ENCODE measurements around the gene COL1A1. TPM values are rescaled to one million over a fixed set of nuclear protein-coding genes. Genes with fewer than 3 reads are reported as not detected.

Gene COL1A1
- total and polyA plus RNA-seq, 2 of the 13 experiments (the other 11 are each of a cell fraction or from before 2014, with no cell fraction given): 0.05 TPM; not detected in 1

DNA sequence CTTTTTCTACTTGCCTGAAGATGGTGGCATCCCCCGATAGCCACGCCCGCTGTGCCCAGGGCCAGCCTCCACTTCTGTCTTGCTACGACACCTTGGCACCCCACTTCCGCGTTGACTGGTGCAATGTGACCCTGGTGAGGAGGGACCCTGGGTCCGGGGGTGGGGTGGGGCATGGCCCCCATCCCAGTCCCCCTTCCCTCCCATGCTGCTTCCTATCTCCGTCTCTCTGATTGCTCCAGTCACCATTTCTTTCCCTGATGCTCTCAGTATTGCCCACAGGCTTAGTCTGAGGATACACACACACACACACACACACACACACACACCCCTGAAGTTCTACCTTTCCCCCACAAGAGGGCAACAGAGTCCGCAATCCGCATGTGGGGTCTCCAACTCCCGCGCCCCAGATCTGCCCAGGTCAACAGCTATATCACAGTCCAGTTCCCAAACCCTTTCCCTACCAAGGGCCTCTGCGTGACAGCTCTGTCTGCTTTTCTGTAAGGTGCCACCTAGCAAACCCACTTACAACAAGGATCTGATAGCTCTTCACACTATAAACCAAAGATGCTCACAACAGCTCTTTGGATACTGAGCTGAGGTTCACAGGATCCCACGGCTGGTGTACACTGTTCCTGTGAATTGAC is 32.2 kb downstream of the COL1A1 start (continued):
- TF ChIP-seq, protein P1, sequence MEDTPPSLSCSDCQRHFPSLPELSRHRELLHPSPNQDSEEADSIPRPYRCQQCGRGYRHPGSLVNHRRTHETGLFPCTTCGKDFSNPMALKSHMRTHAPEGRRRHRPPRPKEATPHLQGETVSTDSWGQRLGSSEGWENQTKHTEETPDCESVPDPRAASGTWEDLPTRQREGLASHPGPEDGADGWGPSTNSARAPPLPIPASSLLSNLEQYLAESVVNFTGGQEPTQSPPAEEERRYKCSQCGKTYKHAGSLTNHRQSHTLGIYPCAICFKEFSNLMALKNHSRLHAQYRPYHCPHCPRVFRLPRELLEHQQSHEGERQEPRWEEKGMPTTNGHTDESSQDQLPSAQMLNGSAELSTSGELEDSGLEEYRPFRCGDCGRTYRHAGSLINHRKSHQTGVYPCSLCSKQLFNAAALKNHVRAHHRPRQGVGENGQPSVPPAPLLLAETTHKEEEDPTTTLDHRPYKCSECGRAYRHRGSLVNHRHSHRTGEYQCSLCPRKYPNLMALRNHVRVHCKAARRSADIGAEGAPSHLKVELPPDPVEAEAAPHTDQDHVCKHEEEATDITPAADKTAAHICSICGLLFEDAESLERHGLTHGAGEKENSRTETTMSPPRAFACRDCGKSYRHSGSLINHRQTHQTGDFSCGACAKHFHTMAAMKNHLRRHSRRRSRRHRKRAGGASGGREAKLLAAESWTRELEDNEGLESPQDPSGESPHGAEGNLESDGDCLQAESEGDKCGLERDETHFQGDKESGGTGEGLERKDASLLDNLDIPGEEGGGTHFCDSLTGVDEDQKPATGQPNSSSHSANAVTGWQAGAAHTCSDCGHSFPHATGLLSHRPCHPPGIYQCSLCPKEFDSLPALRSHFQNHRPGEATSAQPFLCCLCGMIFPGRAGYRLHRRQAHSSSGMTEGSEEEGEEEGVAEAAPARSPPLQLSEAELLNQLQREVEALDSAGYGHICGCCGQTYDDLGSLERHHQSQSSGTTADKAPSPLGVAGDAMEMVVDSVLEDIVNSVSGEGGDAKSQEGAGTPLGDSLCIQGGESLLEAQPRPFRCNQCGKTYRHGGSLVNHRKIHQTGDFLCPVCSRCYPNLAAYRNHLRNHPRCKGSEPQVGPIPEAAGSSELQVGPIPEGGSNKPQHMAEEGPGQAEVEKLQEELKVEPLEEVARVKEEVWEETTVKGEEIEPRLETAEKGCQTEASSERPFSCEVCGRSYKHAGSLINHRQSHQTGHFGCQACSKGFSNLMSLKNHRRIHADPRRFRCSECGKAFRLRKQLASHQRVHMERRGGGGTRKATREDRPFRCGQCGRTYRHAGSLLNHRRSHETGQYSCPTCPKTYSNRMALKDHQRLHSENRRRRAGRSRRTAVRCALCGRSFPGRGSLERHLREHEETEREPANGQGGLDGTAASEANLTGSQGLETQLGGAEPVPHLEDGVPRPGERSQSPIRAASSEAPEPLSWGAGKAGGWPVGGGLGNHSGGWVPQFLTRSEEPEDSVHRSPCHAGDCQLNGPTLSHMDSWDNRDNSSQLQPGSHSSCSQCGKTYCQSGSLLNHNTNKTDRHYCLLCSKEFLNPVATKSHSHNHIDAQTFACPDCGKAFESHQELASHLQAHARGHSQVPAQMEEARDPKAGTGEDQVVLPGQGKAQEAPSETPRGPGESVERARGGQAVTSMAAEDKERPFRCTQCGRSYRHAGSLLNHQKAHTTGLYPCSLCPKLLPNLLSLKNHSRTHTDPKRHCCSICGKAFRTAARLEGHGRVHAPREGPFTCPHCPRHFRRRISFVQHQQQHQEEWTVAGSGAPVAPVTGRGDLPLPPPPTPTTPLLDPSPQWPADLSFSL (CRISPR knock-in tag; IDR thresholded peaks at IDR 0.05): peak; percentile 78
- TF ChIP-seq FOSL2 (CRISPR knock-in tag; IDR thresholded peaks at IDR 0.05) (no peak), ZNF883 (CRISPR knock-in tag; IDR thresholded peaks at IDR 0.05; ENCODE audit: not compliant biosample characterization) (peak; percentile 41), CCAR2 (optimal IDR thresholded peaks at IDR 0.05; ENCODE audit: low read depth, low read length) (no peak), ZNF598 (CRISPR knock-in tag; IDR thresholded peaks at IDR 0.05; ENCODE audit: borderline replicate concordance) (0 out of 2 replicates have a peak, but pooled peaks have one; percentile 73), DPF2 (CRISPR knock-in tag; IDR thresholded peaks at IDR 0.05; ENCODE audit: borderline replicate concordance, low read depth) (no peak), TRIM24 (CRISPR knock-in tag; IDR thresholded peaks at IDR 0.05) (no peak), PAX8 (CRISPR knock-in tag; IDR thresholded peaks at IDR 0.05; ENCODE audit: borderline replicate concordance) (no peak), ZSCAN29 (CRISPR knock-in tag; conservative IDR thresholded peaks at IDR 0.05) (no peak), FOXK2 (IDR thresholded peaks at IDR 0.05) (0 out of 2 replicates have a peak, but pooled peaks have one; percentile 21), ZNF543 (CRISPR knock-in tag; IDR thresholded peaks at IDR 0.05) (no peak), DNMT3B (CRISPR knock-in tag; conservative IDR thresholded peaks at IDR 0.05) (no peak), JUND (CRISPR knock-in tag; IDR thresholded peaks at IDR 0.05) (0 out of 2 replicates have a peak, but pooled peaks have one; percentile 26), SUZ12 (IDR thresholded peaks at IDR 0.05; ENCODE audit: low read depth, low read length) (0 out of 2 replicates have a peak, but pooled peaks have one; percentile 6), STAG1 (CRISPR knock-in tag; IDR thresholded peaks at IDR 0.05) (peak; percentile 76), ZBTB7B (CRISPR knock-in tag; IDR thresholded peaks at IDR 0.05) (no peak)
- TF ChIP-seq, protein P2, sequence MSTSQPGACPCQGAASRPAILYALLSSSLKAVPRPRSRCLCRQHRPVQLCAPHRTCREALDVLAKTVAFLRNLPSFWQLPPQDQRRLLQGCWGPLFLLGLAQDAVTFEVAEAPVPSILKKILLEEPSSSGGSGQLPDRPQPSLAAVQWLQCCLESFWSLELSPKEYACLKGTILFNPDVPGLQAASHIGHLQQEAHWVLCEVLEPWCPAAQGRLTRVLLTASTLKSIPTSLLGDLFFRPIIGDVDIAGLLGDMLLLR (CRISPR knock-in tag; IDR thresholded peaks at IDR 0.05): no peak
- TF ChIP-seq, protein P3, sequence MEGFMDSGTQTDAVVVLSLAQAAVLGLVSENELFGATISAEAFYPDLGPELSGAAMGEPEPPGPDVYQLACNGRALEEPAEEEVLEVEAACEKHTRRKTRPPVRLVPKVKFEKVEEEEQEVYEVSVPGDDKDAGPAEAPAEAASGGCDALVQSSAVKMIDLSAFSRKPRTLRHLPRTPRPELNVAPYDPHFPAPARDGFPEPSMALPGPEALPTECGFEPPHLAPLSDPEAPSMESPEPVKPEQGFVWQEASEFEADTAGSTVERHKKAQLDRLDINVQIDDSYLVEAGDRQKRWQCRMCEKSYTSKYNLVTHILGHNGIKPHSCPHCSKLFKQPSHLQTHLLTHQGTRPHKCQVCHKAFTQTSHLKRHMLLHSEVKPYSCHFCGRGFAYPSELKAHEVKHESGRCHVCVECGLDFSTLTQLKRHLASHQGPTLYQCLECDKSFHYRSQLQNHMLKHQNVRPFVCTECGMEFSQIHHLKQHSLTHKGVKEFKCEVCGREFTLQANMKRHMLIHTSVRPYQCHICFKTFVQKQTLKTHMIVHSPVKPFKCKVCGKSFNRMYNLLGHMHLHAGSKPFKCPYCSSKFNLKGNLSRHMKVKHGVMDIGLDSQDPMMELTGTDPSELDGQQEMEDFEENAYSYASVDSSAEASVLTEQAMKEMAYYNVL (CRISPR knock-in tag; IDR thresholded peaks at IDR 0.05; ENCODE audit: borderline replicate concordance): 0 out of 2 replicates have a peak, but pooled peaks have one; percentile 23
- TF ChIP-seq, protein P4, sequence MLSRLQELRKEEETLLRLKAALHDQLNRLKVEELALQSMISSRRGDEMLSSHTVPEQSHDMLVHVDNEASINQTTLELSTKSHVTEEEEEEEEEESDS (CRISPR knock-in tag; IDR thresholded peaks at IDR 0.05; ENCODE audit: borderline replicate concordance): 0 out of 2 replicates have a peak, but pooled peaks have one; percentile 26
- TF ChIP-seq, protein P5, sequence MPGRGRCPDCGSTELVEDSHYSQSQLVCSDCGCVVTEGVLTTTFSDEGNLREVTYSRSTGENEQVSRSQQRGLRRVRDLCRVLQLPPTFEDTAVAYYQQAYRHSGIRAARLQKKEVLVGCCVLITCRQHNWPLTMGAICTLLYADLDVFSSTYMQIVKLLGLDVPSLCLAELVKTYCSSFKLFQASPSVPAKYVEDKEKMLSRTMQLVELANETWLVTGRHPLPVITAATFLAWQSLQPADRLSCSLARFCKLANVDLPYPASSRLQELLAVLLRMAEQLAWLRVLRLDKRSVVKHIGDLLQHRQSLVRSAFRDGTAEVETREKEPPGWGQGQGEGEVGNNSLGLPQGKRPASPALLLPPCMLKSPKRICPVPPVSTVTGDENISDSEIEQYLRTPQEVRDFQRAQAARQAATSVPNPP (CRISPR knock-in tag; IDR thresholded peaks at IDR 0.05): no peak
